ENCODE measurements around the gene CCDC27.

- TF ChIP-seq CTCF (IDR thresholded peaks at IDR 0.05) (no peak), POLR2AphosphoS5 (IDR thresholded peaks at IDR 0.05; ENCODE audit: low read depth, low read length) (no peak), SIN3A (IDR thresholded peaks at IDR 0.05; ENCODE audit: borderline replicate concordance, insufficient read depth, low read depth, low read length) (no peak), REST (IDR thresholded peaks at IDR 0.05; ENCODE audit: insufficient read depth in 1 of 2, low read depth in 2 of 2, low read length in 1 of 2) (no peak), TCF7L2 (IDR thresholded peaks at IDR 0.05; ENCODE audit: low read depth, low read length) (no peak)
Observed at GRCh38 chr1:3712573-3713535, 39.4 kb upstream of the CCDC27 start.
